Sigmoid colon (tissue), 3 donors: ENCODE data around the gene MRPL27.

Source experiments
- POLR2A ChIP-seq, 2 donors: fragments of 450-650 bp; IDR thresholded peaks; one replicate each; pipeline ENCODE4 v1.6.1; 2016; ENCODE audit warnings: antibody characterized with exemption in 2 of 2, mild to moderate bottlenecking in 2 of 2, moderate library complexity in 2 of 2
- TF ChIP-seq, protein P1 (sequence below), 4 experiments: fragments of 450-650 bp in 3 of 4; fragments of 200-600 bp in 1 of 4; IDR thresholded peaks; one replicate each; pipeline ENCODE4 v1.5.1; 2016 to 2019; ENCODE audit warnings: antibody characterized with exemption in 4 of 4, mild to moderate bottlenecking in 3 of 4, moderate library complexity in 2 of 4

- TF ChIP-seq, protein P1, sequence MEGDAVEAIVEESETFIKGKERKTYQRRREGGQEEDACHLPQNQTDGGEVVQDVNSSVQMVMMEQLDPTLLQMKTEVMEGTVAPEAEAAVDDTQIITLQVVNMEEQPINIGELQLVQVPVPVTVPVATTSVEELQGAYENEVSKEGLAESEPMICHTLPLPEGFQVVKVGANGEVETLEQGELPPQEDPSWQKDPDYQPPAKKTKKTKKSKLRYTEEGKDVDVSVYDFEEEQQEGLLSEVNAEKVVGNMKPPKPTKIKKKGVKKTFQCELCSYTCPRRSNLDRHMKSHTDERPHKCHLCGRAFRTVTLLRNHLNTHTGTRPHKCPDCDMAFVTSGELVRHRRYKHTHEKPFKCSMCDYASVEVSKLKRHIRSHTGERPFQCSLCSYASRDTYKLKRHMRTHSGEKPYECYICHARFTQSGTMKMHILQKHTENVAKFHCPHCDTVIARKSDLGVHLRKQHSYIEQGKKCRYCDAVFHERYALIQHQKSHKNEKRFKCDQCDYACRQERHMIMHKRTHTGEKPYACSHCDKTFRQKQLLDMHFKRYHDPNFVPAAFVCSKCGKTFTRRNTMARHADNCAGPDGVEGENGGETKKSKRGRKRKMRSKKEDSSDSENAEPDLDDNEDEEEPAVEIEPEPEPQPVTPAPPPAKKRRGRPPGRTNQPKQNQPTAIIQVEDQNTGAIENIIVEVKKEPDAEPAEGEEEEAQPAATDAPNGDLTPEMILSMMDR (IDR thresholded peaks at IDR 0.05): no peak
- no peak for TF ChIP-seq POLR2A (IDR thresholded peaks at IDR 0.05)
Measured at GRCh38 chr17:50367401-50367800, 5.6 kb downstream of the MRPL27 start.
